ENCODE measurements around the gene TSKS. TPM values are rescaled to one million over a fixed set of nuclear protein-coding genes. Genes with fewer than 3 reads are reported as not detected.

TSKS gene
- polyA plus RNA-seq, 1 donor (not counting 4 experiments of a cell fraction or from before 2014, with no cell fraction given) = 1.9 TPM

DNA sequence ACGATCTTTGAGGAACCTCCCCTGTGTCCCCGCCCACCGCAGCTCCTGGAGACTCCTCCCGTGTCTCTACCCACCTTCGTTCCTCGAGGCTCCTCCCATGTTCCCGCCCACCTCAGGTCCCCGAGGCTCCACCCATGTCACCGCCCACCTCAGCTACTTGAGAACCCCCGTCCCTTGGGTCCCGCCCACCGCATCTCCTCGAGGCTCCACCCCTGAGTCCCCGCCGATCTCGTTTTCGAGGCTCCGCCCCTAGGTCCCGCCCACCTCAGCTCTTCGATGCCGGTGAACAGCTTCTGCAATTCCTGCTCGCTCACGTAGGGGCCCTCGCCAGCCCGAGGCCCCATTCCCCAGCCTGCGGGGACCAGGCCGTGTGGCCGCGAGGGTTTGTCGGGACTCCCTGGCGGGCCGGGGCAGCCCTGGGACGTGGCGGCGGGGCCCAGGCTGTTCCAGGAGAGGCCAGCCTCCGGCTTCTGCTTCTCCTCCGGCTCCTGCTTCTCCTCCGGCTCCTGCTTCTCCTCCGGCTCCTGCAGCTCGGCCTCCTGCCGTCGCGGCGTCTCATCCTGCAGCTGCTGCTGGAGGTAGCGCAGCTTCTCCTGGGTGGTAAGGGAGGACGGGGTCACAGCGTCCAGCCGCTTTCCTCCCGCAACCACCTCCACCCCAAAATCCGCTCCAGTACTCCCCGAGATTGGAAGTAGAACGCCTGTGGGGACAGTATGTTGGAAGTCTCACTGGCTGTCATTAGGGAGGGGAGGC lies 16.7 kb downstream of the TSKS start:
- no peaks in the 10 kb centered on the region for H4K20me1 ChIP-seq (ENCODE audit: control insufficient read depth, extremely low read depth, insufficient read depth, low read length)
- no peaks in the 10 kb centered on the region for H3K27me3 ChIP-seq (ENCODE audit: control insufficient read depth, extremely low read depth, insufficient read depth, low read length)
- DNase-seq (ENCODE audit: low read depth, low spot score) (no peak), FAIRE-seq (no peak)
- dilution Hi-C loops (cut with MboI; ENCODE audit: extremely low pct_ligation_motif_present, low sequenced_read_pairs) = no loop called here
- H3K9ac ChIP-seq (ENCODE audit: control insufficient read depth, extremely low read depth, insufficient read depth, low read length) = no peak overlapping the region
- no peak overlapping the region for H3K4me3 ChIP-seq (ENCODE audit: control insufficient read depth in 2 of 3, extremely low read depth in 1 of 3, insufficient read depth in 2 of 3, low read depth in 1 of 3, low read length in 3 of 3)
- no peaks in the 10 kb centered on the region for H3K9me1 ChIP-seq (ENCODE audit: control insufficient read depth, extremely low read depth, insufficient read depth, low read length)
- no peak overlapping the region for H3K27ac ChIP-seq (ENCODE audit: control insufficient read depth, insufficient read depth, low read length)
- H2AFZ ChIP-seq (ENCODE audit: control insufficient read depth, low read length) = no peak overlapping the region
- H3K4me2 ChIP-seq (ENCODE audit: control insufficient read depth, extremely low read depth, insufficient read depth, low read depth, low read length) = no peak overlapping the region
- TF ChIP-seq EZH2 (IDR thresholded peaks at IDR 0.05; ENCODE audit: low read length) = no peak
- TF ChIP-seq, protein P1, sequence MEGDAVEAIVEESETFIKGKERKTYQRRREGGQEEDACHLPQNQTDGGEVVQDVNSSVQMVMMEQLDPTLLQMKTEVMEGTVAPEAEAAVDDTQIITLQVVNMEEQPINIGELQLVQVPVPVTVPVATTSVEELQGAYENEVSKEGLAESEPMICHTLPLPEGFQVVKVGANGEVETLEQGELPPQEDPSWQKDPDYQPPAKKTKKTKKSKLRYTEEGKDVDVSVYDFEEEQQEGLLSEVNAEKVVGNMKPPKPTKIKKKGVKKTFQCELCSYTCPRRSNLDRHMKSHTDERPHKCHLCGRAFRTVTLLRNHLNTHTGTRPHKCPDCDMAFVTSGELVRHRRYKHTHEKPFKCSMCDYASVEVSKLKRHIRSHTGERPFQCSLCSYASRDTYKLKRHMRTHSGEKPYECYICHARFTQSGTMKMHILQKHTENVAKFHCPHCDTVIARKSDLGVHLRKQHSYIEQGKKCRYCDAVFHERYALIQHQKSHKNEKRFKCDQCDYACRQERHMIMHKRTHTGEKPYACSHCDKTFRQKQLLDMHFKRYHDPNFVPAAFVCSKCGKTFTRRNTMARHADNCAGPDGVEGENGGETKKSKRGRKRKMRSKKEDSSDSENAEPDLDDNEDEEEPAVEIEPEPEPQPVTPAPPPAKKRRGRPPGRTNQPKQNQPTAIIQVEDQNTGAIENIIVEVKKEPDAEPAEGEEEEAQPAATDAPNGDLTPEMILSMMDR (optimal IDR thresholded peaks at IDR 0.05 in 1 of 3, IDR thresholded peaks at IDR 0.05 in 1 of 3, conservative IDR thresholded peaks at IDR 0.05 in 1 of 3; ENCODE audit: extremely low read depth in 1 of 3, insufficient read depth in 2 of 3, low read length in 3 of 3) = no peak
- H3K79me2 ChIP-seq (ENCODE audit: control insufficient read depth, insufficient read depth, low read length) = no peaks in the 10 kb centered on the region
- no peaks in the 10 kb centered on the region for H3K36me3 ChIP-seq (ENCODE audit: control insufficient read depth in 2 of 2, extremely low read depth in 1 of 2, insufficient read depth in 2 of 2, low read length in 2 of 2)
- no peaks in the 10 kb centered on the region for H3K4me1 ChIP-seq (ENCODE audit: control insufficient read depth, extremely low read depth, insufficient read depth, low read length)
- H3K9me3 ChIP-seq (ENCODE audit: control insufficient read depth, low read depth, low read length) = no peaks in the 10 kb centered on the region

DNA sequence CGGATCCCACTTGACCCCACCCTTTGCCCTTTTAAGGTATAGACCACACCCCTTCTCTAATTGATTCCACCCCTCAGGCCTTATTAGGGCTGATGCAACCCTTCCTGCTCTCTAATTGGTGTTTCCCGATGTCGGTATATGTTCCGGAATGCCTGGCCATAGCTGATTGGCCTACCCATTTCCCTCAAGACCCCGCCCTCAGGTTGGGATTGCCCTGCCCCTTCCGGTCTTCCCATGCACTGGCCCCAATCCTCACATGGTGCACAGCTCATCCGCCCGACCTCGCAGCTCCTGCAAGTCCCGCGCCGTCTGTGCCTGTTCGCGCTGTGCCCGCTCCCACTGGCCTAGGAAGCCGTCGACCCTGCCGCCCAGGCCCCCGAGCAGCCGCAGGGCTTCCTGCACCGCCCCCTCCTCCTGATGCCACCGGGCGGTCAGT lies 18.1 kb downstream of the TSKS start:
- no peak for DNase-seq (ENCODE audit: low read depth, low spot score)
- no peak overlapping the region for H3K4me2 ChIP-seq (ENCODE audit: control insufficient read depth, extremely low read depth, insufficient read depth, low read depth, low read length)
- H3K4me1 ChIP-seq (ENCODE audit: control insufficient read depth, extremely low read depth, insufficient read depth, low read length) = peaks cover 2% of the 10 kb centered on the region
- no peak overlapping the region for H2AFZ ChIP-seq (ENCODE audit: control insufficient read depth, low read length)
- H3K36me3 ChIP-seq (ENCODE audit: control insufficient read depth in 2 of 2, extremely low read depth in 1 of 2, insufficient read depth in 2 of 2, low read length in 2 of 2) = no peaks in the 10 kb centered on the region
- no peak for FAIRE-seq
- no peaks in the 10 kb centered on the region for H4K20me1 ChIP-seq (ENCODE audit: control insufficient read depth, extremely low read depth, insufficient read depth, low read length)
- dilution Hi-C loops (cut with MboI; ENCODE audit: extremely low pct_ligation_motif_present, low sequenced_read_pairs) = no loop called here
- no peaks in the 10 kb centered on the region for H3K9me3 ChIP-seq (ENCODE audit: control insufficient read depth, low read depth, low read length)
- H3K27me3 ChIP-seq (ENCODE audit: control insufficient read depth, extremely low read depth, insufficient read depth, low read length) = no peaks in the 10 kb centered on the region
- TF ChIP-seq EZH2 (IDR thresholded peaks at IDR 0.05; ENCODE audit: low read length) = no peak
- TF ChIP-seq, protein P1 (optimal IDR thresholded peaks at IDR 0.05 in 1 of 3, IDR thresholded peaks at IDR 0.05 in 1 of 3, conservative IDR thresholded peaks at IDR 0.05 in 1 of 3; ENCODE audit: extremely low read depth in 1 of 3, insufficient read depth in 2 of 3, low read length in 3 of 3) = no peak
- H3K9ac ChIP-seq (ENCODE audit: control insufficient read depth, extremely low read depth, insufficient read depth, low read length) = no peak overlapping the region
- no peak overlapping the region for H3K4me3 ChIP-seq (ENCODE audit: control insufficient read depth in 2 of 3, extremely low read depth in 1 of 3, insufficient read depth in 2 of 3, low read depth in 1 of 3, low read length in 3 of 3)
- H3K79me2 ChIP-seq (ENCODE audit: control insufficient read depth, insufficient read depth, low read length) = no peaks in the 10 kb centered on the region
- H3K9me1 ChIP-seq (ENCODE audit: control insufficient read depth, extremely low read depth, insufficient read depth, low read length) = no peaks in the 10 kb centered on the region
- no peak overlapping the region for H3K27ac ChIP-seq (ENCODE audit: control insufficient read depth, insufficient read depth, low read length)
